Measurements from ENCODE around the gene ARG2. TPM values are rescaled to one million over a fixed set of nuclear protein-coding genes. Genes with fewer than 3 reads are reported as not detected.

Gene ARG2
- total and polyA plus RNA-seq, 9 of the 15 experiments (the other 6 are each of a cell fraction or from before 2014, with no cell fraction given), result 6.2 to 75.0 (median 17.8) TPM

DNA sequence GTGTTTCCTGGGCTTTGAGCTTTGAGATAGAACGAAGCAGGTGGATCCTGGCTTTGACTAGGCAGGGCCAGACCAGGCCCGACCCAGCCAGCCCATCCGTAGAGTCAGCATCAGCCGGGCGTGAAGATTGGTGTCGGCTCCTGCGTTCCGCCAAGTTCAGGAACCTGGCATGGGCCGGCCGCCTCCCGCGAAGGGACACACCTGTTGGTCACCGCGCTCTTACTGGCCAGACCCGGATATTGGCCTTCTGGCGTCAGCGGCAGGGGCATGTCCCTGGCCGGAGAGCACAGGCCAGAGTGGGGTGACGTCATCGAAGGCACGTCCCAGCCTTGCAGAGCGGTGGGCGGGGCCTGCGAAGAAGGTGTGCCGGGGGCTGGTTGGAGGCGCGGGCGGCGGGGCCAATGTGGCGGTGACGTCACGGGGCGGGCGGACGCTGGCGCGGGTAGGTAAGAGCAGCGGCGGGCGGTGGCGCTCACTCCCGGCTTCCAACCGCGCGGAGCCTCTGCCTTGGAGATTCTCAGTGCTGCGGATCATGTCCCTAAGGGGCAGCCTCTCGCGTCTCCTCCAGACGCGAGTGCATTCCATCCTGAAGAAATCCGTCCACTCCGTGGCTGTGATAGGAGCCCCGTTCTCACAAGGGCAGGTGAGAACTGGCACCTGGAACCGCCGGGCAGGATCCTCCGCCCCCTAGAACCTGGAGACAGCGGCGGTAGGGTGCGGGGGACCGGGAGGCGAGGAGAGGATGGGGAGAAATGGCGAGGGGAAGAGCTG is at the start of gene ARG2 (continued):
- TF ChIP-seq, protein P1, sequence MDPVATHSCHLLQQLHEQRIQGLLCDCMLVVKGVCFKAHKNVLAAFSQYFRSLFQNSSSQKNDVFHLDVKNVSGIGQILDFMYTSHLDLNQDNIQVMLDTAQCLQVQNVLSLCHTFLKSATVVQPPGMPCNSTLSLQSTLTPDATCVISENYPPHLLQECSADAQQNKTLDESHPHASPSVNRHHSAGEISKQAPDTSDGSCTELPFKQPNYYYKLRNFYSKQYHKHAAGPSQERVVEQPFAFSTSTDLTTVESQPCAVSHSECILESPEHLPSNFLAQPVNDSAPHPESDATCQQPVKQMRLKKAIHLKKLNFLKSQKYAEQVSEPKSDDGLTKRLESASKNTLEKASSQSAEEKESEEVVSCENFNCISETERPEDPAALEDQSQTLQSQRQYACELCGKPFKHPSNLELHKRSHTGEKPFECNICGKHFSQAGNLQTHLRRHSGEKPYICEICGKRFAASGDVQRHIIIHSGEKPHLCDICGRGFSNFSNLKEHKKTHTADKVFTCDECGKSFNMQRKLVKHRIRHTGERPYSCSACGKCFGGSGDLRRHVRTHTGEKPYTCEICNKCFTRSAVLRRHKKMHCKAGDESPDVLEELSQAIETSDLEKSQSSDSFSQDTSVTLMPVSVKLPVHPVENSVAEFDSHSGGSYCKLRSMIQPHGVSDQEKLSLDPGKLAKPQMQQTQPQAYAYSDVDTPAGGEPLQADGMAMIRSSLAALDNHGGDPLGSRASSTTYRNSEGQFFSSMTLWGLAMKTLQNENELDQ (CRISPR knock-in tag; IDR thresholded peaks at IDR 0.05; ENCODE audit: borderline replicate concordance), result no peak
- TF ChIP-seq, protein P2, sequence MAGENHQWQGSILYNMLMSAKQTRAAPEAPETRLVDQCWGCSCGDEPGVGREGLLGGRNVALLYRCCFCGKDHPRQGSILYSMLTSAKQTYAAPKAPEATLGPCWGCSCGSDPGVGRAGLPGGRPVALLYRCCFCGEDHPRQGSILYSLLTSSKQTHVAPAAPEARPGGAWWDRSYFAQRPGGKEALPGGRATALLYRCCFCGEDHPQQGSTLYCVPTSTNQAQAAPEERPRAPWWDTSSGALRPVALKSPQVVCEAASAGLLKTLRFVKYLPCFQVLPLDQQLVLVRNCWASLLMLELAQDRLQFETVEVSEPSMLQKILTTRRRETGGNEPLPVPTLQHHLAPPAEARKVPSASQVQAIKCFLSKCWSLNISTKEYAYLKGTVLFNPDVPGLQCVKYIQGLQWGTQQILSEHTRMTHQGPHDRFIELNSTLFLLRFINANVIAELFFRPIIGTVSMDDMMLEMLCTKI (IDR thresholded peaks at IDR 0.05; ENCODE audit: partially characterized antibody), result no peak
- TF ChIP-seq FOXM1 (IDR thresholded peaks at IDR 0.05; ENCODE audit: low read depth) (no peak), FOXM1 (CRISPR knock-in tag; IDR thresholded peaks at IDR 0.05; ENCODE audit: low read depth) (no peak), E2F6 (IDR thresholded peaks at IDR 0.05; ENCODE audit: borderline replicate concordance in 1 of 2, extremely low read depth in 1 of 2, insufficient read depth in 1 of 2, insufficient read length in 1 of 2, low read depth in 1 of 2, low read length in 1 of 2, poor library complexity in 1 of 2, severe bottlenecking in 1 of 2) (peak; percentile 44 to 59), BCL6 (CRISPR knock-in tag; IDR thresholded peaks at IDR 0.05) (no peak), U2AF2 (optimal IDR thresholded peaks at IDR 0.05; ENCODE audit: low read depth, low read length) (no peak), CBFB (CRISPR knock-in tag; IDR thresholded peaks at IDR 0.05) (no peak), ZNF696 (CRISPR knock-in tag; conservative IDR thresholded peaks at IDR 0.05) (no peak), MCM2 (IDR thresholded peaks at IDR 0.05; ENCODE audit: low read depth) (no peak), HMG20A (CRISPR knock-in tag; conservative IDR thresholded peaks at IDR 0.05) (no peak), ZNF699 (CRISPR knock-in tag; IDR thresholded peaks at IDR 0.05; ENCODE audit: insufficient replicate concordance) (no peak), TAL1 (IDR thresholded peaks at IDR 0.05) (no peak), SP2 (IDR thresholded peaks at IDR 0.05; ENCODE audit: extremely low read depth, low read depth, low read length, poor library complexity, severe bottlenecking) (no peak), ZNF445 (CRISPR knock-in tag; IDR thresholded peaks at IDR 0.05; ENCODE audit: low read depth) (no peak), ZNF561 (CRISPR knock-in tag; conservative IDR thresholded peaks at IDR 0.05) (no peak), PPARD (CRISPR knock-in tag; IDR thresholded peaks at IDR 0.05) (no peak), ZC3H8 (IDR thresholded peaks at IDR 0.05) (no peak)
- TF ChIP-seq, protein P3, sequence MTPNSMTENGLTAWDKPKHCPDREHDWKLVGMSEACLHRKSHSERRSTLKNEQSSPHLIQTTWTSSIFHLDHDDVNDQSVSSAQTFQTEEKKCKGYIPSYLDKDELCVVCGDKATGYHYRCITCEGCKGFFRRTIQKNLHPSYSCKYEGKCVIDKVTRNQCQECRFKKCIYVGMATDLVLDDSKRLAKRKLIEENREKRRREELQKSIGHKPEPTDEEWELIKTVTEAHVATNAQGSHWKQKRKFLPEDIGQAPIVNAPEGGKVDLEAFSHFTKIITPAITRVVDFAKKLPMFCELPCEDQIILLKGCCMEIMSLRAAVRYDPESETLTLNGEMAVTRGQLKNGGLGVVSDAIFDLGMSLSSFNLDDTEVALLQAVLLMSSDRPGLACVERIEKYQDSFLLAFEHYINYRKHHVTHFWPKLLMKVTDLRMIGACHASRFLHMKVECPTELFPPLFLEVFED (CRISPR knock-in tag; conservative IDR thresholded peaks at IDR 0.05), result no peak
- TF ChIP-seq, protein P4, sequence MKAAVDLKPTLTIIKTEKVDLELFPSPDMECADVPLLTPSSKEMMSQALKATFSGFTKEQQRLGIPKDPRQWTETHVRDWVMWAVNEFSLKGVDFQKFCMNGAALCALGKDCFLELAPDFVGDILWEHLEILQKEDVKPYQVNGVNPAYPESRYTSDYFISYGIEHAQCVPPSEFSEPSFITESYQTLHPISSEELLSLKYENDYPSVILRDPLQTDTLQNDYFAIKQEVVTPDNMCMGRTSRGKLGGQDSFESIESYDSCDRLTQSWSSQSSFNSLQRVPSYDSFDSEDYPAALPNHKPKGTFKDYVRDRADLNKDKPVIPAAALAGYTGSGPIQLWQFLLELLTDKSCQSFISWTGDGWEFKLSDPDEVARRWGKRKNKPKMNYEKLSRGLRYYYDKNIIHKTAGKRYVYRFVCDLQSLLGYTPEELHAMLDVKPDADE (conservative IDR thresholded peaks at IDR 0.05; ENCODE audit: control insufficient read depth, low read depth, low read length), result no peak
